ENCODE measurements around the gene PPP6R2.

PPP6R2 gene

GRCh38 chr22:50455201-50455600 lies 112.1 kb downstream of the PPP6R2 start:
- Histone ChIP-seq H3K4me3 (ENCODE audit: low read length, poor library complexity, severe bottlenecking) (no peak overlapping the region), H3K9me3 (ENCODE audit: insufficient read depth, low read depth, low read length) (no peaks in the 10 kb centered on the region), H3K79me2 (ENCODE audit: insufficient read depth, low read length) (no peaks in the 10 kb centered on the region), H3K36me3 (ENCODE audit: insufficient read depth, low read length) (peaks cover 68% of the 10 kb centered on the region; the same call in 1 of the 2 replicates), H4K20me1 (ENCODE audit: insufficient read depth, low read length, poor library complexity, severe bottlenecking) (peaks cover 7% of the 10 kb centered on the region), H3F3A (ENCODE audit: low read depth) (no peaks in the 10 kb centered on the region), H3K9ac (ENCODE audit: low read depth, low read length, poor library complexity, severe bottlenecking) (no peak overlapping the region), H2AFZ (ENCODE audit: low read length) (no peak overlapping the region), H3K4me2 (ENCODE audit: low read depth, low read length, poor library complexity, severe bottlenecking) (no peak overlapping the region), H3K27me3 (ENCODE audit: insufficient read depth, low read length, poor library complexity, severe bottlenecking) (no peaks in the 10 kb centered on the region), H3K9me2 (replicated peaks; ENCODE audit: low read depth, low read length) (no peaks in the 10 kb centered on the region), H3K4me1 (ENCODE audit: insufficient read depth, low read length, poor library complexity, severe bottlenecking) (no peaks in the 10 kb centered on the region)
- TF ChIP-seq CTCF (conservative IDR thresholded peaks at IDR 0.05; ENCODE audit: low read length) (no peak), EZH2phosphoT487 (IDR thresholded peaks at IDR 0.05; ENCODE audit: borderline replicate concordance) (no peak)

GRCh38 chr22:50456026-50456425 lies 112.9 kb downstream of the PPP6R2 start:
- no peaks in the 10 kb centered on the region for H3K9me3 ChIP-seq (ENCODE audit: insufficient read depth, low read depth, low read length)
- no peak overlapping the region for H3K4me2 ChIP-seq (ENCODE audit: low read depth, low read length, poor library complexity, severe bottlenecking)
- H3F3A ChIP-seq (ENCODE audit: low read depth): no peaks in the 10 kb centered on the region
- no peaks in the 10 kb centered on the region for H3K9me2 ChIP-seq (replicated peaks; ENCODE audit: low read depth, low read length)
- no peak for TF ChIP-seq CTCF (conservative IDR thresholded peaks at IDR 0.05; ENCODE audit: low read length)
- TF ChIP-seq EZH2phosphoT487 (IDR thresholded peaks at IDR 0.05; ENCODE audit: borderline replicate concordance): no peak
- H3K79me2 ChIP-seq (ENCODE audit: insufficient read depth, low read length): no peaks in the 10 kb centered on the region
- H3K27me3 ChIP-seq (ENCODE audit: insufficient read depth, low read length, poor library complexity, severe bottlenecking): no peaks in the 10 kb centered on the region
- H2AFZ ChIP-seq (ENCODE audit: low read length): no peak overlapping the region
- H3K4me3 ChIP-seq (ENCODE audit: low read length, poor library complexity, severe bottlenecking): no peak overlapping the region
- no peaks in the 10 kb centered on the region for H3K4me1 ChIP-seq (ENCODE audit: insufficient read depth, low read length, poor library complexity, severe bottlenecking)
- no peak overlapping the region for H3K9ac ChIP-seq (ENCODE audit: low read depth, low read length, poor library complexity, severe bottlenecking)
- H3K36me3 ChIP-seq (ENCODE audit: insufficient read depth, low read length): peaks cover 72% of the 10 kb centered on the region; the same call in 1 of the 2 replicates
- H4K20me1 ChIP-seq (ENCODE audit: insufficient read depth, low read length, poor library complexity, severe bottlenecking): peaks cover 2% of the 10 kb centered on the region

GRCh38 chr22:50456466-50457234 lies 113.5 kb downstream of the PPP6R2 start:
- Histone ChIP-seq H3K9me2 (replicated peaks; ENCODE audit: low read depth, low read length) (no peaks in the 10 kb centered on the region), H3F3A (ENCODE audit: low read depth) (no peaks in the 10 kb centered on the region), H3K4me2 (ENCODE audit: low read depth, low read length, poor library complexity, severe bottlenecking) (no peak overlapping the region), H3K4me1 (ENCODE audit: insufficient read depth, low read length, poor library complexity, severe bottlenecking) (no peaks in the 10 kb centered on the region), H3K36me3 (ENCODE audit: insufficient read depth, low read length) (peaks cover 78% of the 10 kb centered on the region; the same call in 1 of the 2 replicates), H3K4me3 (ENCODE audit: low read length, poor library complexity, severe bottlenecking) (no peak overlapping the region), H3K9me3 (ENCODE audit: insufficient read depth, low read depth, low read length) (no peaks in the 10 kb centered on the region), H4K20me1 (ENCODE audit: insufficient read depth, low read length, poor library complexity, severe bottlenecking) (peaks cover 2% of the 10 kb centered on the region), H3K79me2 (ENCODE audit: insufficient read depth, low read length) (no peaks in the 10 kb centered on the region), H3K27me3 (ENCODE audit: insufficient read depth, low read length, poor library complexity, severe bottlenecking) (no peaks in the 10 kb centered on the region), H3K9ac (ENCODE audit: low read depth, low read length, poor library complexity, severe bottlenecking) (no peak overlapping the region), H2AFZ (ENCODE audit: low read length) (no peak overlapping the region)
- TF ChIP-seq EZH2phosphoT487 (IDR thresholded peaks at IDR 0.05; ENCODE audit: borderline replicate concordance): no peak
- peak; percentile 52 for TF ChIP-seq CTCF (conservative IDR thresholded peaks at IDR 0.05; ENCODE audit: low read length)

Data from Loucy (cell line).